CD4-positive, alpha-beta T cell treated with Interleukin-2 at 100 ng/mL for 4 hours (primary cell): Measurements from ENCODE around the gene TSPYL4.
"Not testable (repeated sequence)": the region's sequence is repeated elsewhere in the genome, so short reads cannot be mapped to it uniquely, and the experiment has no call there.

ENCODE experiments used
- DNase-seq: peaks from one replicate; pipeline ENCODE4 v3.0.0-alpha.2; 2020; ENCODE audit warnings: low spot score

TSPYL4 gene

DNA sequence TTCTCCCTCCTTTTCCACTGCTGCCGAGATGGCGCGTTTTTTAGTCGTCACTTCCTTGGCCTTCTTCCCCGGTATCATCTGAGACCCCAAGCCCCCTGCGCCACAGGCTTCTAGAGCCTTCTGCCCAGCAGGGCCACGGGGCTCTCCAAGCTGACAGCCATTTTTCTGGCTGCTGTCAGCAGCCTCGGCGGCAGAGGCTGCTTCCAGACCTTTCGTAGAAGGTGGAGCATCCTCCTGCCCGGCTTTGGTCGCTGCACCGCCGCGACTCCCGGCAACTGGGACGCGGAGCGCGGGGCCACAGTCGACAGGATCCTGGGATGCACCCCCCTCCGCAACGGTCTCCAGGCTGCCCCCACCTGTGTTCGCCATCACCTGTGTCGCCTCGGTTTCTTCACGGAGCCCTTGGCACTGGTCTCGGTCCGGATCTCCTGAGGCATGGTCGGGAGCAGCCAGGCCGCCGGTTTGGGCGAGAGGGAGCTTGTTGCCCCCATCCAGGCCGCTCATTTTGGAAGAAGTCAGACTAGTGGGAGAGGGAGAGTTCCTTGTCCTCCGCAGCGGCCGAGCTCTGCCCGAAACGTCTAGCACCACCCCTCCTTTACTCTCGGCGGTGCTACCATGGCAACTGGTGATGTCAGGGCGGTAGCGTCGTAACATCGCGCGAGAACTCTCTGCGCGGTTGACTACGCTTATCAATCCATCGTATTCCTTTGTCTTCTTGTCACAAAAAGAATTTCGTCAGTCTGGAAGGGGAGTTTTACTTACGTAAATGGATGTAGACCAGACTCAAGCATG is at the start of gene TSPYL4:
Gene TSPYL4, minus strand, starts transcription at position 571 of the 792 bp plus-strand sequence. Its CDS starts 67 bp downstream, at position 504.
- DNase-seq: peak; percentile 93

DNA sequence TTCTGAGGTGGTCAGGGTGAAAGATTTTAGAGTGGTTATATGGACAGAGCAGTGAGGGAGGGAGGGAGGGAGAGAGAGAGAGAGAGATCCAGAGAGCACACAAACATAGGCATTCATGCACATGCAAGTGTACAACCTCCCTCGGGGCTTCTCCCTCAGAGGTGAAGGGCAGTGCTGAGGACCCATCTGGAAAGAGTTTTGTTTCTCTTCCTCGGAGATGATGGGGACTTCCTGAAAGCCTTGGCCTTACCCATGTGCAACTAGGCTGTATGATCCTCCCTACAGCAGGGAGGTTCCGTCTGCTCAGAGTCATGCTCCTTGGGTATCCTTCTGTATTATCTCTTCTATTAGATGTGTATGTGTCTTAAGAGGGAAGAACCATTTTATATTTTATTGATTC is 47.2 kb upstream of the TSPYL4 start:
- DNase-seq: no peak

DNA sequence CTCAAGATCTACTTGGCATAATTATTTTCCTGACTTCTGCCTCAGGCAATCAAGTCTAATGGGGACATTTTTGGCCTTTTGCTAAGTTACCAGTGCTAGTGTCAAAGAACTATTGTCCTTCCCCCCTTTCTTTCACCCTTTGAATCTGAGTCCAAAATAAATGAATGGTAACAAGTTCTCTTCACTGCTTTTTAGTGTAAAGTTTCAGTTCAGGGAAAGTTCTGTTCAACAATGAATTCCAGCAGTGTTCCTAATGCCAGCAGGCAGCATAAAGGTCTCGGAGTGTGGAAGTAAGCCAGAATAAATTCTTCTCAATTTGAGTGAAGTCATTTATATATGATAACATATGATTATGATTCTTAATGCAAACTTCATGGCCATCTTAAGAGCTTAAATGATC is 46.7 kb upstream of the TSPYL4 start:
- DNase-seq: no peak

DNA sequence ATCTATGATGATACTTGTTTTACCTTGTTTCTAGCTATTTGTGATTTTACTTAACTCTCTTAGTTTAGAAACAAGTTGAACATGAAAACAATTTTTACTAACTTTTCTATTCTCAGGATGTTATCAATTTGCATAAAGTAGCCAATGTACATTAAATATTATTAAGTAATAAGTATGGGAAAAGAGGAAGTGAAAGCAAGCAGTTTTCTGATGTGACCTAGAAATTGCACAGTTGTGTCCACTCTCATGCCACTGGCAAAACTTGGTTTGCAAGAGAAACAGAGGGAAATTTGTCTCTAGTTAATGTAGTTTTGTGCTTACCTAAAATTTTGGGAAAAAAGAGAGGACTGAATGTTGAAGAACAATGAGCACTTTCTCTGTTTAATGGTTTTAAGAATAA is 45.1 kb upstream of the TSPYL4 start:
- DNase-seq: no peak

DNA sequence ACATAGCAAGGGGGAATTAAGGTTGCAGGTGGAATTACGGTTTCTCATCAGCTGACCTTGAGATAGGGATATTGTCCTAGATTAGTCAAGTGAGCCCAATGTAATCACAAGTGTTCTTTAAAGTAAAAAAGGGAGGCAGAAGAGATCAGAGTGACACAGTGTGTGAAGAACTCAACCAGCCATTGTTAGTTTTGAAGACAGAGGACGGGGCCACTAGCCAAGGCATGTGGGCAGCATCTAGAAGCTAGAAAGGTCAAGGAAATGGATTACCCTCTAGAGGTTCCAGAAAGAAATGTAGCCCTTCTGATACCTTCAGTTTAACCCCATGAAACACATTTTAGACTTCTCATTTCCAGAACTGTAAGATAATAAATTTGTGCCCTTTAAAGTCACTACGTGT is 44.4 kb upstream of the TSPYL4 start:
- no peak for DNase-seq

DNA sequence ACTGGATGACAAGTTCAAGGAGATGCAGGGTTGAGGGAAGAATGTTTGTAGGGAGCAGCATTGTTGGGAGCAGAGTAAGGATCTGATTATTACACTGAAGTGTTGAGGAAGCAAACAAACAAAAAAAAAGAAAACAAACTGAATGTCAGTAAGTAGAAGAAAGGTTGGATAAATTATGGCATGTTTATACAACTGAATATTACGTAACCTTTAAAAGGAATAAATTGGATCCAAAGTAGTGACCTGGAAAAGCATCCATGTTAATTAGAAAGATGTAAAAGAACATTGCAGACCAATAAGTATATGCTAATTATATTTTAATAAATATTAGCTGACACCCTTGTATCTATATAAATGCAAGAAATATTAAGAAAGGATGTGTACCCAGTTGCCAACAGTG is 38.7 kb upstream of the TSPYL4 start:
- no peak for DNase-seq

DNA sequence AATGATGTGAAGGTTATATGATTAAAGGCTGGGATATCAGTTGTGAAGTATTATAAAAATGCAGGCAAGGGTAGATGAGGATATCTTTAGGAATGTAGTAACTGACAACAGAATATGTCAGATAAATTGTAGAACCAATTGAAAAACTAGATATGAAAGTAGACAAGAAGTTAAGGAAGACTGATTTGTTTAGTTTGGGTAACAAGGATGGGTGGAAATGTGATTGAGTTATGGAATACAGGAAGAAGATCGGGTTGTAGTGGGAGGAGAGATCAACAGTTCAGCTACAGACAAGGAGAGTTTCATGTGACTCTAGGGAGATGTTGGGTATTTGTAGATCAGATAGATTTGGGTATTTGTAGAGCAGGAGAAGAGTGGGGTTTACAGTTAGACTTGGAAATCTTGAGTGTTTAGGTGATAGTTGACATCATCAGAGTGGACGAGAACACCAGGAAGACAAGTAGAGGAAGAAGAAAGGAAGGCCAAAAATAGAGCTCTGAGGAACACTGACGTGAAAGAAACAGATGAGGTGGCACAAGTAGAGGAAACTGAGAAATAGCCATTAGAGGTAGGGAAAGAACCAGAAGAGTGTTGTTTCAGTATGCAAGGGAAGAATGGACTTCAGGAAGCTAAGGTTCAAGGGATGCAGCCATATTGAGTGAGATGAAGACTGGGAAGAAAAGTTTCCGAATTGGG is 38.0 kb upstream of the TSPYL4 start:
- no peak for DNase-seq

DNA sequence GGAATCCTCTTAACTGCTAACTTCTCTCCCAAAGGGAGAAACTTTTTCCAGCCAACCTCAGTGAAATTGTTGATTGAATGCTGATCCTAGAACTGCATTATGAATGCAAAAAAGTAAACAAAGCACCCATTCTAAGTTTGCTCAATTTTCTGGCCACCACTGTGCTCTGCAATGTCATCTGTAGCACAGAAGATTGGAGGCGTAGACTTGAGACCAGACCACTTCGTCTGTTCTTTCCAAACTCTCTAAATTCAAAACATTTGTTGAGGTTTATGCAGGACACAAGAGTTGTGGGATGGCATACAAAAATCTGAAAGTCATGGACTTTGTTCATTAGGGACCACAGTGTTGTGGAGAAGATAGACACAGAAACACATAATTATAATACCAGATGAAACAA is 36.9 kb upstream of the TSPYL4 start:
- DNase-seq: no peak

DNA sequence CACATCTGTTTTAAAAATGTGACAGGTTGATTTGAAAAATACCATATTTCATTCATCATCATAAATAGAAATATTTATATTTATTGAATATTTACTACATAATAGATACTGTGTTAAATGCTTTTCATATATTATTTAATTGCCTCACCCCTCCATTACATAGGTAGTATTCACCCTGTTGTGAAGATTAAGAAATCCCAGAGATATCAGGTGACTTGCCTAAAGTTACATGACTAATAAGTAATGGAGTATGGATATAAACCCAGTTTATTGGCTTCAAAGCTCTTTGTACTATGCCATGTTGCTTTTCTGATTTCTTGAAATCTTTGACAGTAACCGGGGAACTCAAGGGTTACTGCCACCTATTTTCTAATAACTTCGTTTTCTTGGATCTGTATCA is 36.0 kb upstream of the TSPYL4 start:
- no peak for DNase-seq

DNA sequence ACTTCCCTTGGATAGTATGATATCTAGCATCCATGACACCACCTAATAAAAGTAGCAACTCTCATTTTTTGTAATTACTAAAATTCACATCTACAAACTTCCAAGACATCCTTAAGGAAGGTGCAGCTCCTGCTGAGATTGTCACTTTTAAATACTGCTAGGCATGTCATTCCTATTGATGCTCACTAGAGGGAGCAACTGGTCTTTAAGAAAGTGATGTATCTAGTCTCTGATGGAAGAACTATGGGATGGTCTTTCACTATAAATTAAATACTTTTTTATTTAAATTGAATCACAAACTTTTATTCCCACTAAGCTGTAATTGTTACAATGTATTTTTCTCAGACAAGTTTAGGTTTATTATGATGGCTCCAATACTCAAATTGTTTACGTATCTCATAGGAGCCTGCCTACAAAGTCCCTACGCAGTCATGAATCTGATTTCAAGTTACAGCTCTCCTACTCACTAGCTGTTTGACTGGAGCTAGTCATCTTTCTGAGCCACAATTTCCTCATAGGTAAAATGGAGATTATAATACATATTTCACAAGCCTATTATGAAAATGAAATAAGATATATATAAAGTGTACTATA is 33.9 kb upstream of the TSPYL4 start:
- DNase-seq: peak; percentile 61

DNA sequence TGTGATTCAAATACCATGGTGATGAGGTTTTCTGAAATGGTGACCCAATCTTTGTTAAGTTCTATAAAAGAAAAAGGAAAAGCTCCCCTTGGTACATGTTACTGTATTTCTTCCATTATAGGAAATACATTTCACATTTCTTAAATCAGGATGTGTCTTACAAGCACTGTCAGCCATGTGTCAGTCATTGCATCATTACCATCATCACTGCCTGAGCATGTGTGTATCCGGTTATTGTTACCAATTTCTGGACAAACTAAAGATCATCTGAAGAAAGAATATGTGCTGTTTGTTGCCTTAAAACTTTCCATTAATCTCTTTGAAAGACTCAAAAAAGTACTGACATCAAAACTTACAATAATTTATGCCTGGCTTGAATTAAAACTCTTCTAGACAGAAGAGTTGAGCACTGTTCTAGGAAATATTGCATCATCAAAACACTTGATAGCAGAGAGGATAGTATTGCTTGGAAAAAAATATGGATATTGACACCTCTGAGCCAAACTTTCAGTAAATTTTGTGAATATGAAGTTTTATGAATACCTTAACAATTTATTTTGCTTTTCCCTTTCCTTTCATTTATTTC is 33.0 kb upstream of the TSPYL4 start:
- no peak for DNase-seq

DNA sequence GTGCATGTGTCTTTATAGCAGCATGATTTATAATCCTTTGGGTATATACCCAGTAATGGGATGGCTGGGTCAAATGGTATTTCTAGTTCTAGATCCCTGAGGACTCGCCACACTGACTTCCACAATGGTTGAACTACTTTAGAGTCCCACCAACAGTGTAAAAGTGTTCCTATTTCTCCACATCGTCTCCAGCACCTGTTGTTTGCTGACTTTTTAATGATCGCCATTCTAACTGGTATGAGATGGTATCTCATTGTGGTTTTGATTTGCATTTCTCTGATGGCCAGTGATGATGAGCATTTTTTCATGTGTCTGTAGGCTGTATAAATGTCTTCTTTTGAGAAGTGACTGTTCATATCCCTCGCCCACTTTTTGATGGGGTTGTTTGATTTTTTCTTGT is 31.1 kb upstream of the TSPYL4 start:
- not testable (repeated sequence) for DNase-seq

DNA sequence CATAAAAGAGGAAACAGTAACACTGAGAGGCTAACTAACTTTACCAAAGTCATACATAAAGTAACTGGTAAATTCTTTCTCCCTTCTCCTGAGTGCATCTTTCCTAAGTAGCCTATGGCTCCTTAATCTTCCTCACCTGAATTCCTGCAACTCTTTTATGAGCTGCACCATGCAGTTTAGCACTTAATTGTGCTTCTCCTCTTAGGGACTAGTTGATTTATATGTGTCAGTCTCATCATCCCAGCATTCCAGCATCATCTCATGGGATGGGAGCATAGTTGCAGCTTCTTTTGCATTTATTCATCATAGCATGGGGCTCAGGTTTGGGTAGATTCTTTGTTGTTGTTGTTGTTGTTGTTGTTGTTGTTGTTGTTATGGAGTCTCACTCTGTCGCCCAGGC is 29.3 kb upstream of the TSPYL4 start:
- no peak for DNase-seq

DNA sequence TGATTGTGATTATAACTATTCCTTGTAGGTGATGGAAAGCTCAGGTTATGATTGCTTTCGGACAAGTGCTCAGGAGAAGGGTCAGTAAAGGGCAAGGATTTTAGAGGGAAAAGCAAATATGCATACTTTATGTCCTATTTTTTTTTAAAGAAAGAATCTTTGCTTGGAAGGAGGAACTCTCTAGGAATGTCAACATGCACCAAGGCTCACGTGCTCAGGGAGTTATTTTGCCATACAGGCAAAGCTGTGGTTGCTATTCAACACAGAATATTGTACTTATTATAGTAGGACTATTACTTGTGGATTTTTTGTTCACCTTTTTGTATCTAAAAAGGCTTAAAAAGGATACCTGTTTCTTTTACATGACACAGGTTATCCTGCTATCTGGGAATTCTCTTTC is 28.8 kb upstream of the TSPYL4 start:
- no peak for DNase-seq

DNA sequence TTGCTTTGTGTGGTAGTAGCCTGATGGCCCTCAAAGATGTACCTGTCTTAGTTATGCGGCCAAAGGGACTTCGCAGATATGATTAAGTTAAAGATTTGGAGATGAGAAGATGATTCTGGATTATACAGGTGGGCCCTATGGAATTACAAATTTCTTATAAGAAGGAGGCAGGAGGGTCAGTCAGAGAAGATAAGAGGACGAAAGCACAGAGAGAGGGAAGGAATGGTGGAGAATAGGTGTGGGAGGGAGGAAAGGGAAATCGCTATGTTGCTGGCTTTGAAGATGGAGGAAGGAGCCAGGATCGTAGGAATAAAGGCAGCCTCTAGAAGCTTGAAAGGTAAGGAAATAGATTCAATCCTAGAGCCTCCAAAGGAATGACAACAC is 27.1 kb upstream of the TSPYL4 start:
- no peak for DNase-seq

DNA sequence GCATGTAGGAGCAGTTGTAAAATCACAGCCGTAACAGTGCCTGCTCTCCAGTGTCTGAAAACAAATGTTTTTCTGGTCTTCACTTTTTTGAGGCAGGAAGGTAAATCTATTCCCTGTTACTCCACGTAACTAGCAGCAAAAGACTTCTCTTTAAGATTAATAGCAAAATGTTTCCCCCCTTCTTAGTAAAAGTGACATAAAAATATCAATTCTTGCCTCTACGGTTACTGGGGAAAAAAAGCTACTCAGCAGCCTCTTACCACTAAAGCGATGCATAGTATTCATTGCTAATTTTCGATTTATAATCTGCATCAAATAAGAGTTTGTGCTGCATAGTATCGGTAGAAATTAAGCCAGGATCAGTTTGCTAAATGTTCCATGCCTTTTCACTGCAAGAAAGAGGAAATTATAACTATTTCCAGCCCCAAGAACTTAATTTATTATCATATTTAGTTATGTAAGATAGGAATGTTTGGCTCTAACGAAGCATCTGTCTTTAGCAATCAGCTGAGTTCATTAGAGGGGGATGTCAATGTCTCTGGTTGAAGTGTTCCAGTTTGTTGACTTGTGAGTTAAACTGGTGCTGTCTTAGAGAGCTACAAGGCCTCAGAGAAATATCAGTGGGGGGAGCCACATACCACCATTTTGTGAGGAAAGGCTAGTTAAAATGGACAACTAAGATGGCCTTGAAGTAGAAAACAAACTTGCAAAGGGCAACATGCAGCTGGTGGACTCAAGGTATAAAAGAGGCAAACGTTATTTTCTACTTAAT is 26.5 kb upstream of the TSPYL4 start:
- DNase-seq: peak; percentile 13

DNA sequence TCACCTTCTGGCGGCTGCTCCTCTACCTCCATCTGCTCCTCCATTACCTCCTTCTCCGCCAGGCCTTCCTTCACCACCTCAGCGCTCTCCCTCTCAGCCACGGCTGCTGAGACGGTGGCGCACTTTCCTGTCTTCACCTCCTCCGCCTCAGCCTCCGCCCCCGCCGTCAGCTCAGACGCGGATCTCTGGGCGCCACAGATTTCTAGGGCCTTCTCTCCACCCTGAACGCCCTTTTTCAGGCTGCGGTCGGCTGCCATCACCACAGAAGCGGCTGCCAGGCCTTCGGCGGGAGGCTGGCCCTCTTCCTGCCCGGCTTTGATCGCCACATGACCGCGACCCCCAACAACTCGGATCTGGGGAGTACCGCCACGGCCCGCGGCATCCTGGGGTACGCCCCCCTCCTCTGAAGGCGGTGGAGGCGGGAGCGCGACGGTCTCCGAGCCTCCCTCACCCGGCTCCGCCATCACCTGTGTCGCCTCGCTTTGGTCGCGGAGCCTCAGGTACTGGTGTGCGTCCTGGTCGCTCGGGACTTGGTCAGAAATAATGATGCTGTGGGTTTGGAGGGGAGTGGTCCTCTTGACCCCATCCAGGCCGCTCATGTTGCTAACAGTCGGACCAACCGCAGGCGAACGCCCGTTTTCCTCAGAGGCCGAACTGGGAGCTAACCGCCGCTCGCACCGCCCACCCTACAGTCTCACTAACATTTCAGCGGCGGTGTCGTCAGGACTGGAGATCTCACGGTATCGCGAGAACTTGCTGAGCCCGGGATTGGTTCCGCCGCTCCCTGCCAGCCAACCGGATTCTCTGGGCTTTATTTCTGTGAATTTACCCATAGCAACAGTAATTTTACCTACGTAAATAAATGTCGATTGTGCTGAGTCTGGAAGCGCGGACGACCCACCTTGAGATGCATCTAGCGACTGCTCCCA is 25.6 kb upstream of the TSPYL4 start, which contains the start of gene TSPYL1:
Gene TSPYL1, minus strand, starts transcription at position 699 of the 929 bp plus-strand sequence. Its CDS starts 100 bp downstream, at position 599.
- peak; percentile 97 for DNase-seq

DNA sequence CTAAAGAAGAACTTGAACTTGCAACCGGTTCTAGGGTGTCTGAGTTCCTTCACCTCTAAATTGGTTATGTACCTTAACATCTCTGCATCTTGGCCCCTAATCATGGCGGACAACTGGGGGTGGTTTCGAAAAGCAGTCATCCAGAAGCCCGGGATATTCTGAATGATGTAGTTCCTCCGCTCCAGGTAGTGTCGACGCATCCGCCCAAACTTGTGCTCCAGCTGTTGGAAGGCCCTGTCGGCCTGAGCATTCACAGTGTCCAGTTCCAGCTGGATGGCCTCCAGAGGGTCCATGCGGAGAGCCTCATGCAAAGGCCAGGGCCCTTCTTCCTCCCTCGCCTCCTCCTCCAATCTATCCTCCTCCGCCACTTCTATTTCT is 25.0 kb upstream of the TSPYL4 start:
- DNase-seq: peak; percentile 17

DNA sequence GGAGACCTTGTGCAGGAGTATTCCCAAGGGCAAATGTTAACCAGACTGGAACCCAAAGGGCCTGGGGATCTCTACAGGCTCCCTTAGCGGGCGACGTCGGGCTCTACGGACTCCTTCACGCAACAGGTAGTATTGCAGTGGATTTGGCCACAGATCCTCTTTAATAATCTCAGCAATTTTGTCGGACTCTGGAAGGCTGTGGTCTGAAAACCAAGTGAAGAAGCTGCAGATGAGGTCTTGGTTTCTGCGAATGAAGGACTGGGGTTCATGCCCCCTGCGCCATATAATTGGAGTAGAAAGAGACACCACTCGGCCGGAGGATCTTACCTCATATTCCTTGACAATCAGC is 24.6 kb upstream of the TSPYL4 start:
- no peak for DNase-seq

DNA sequence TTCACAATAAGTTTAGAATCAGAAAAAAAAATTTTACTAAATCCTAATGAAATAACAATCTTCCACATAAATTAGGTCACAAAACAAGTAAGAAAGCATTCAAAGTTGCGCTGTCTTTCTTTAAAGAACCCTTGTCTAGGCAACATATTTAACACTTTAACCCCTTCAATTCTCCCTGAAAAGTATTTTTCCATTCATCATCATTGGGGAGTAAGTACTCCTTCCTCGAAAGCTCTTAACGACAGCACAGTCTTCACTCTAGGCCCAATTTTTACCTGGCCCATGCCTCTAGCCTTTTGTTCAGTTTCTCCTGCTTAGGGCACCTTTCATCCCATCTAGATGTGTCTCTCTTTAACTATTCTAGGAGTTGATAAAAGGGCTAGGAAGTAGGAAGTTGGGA is 23.2 kb upstream of the TSPYL4 start:
- DNase-seq: no peak

DNA sequence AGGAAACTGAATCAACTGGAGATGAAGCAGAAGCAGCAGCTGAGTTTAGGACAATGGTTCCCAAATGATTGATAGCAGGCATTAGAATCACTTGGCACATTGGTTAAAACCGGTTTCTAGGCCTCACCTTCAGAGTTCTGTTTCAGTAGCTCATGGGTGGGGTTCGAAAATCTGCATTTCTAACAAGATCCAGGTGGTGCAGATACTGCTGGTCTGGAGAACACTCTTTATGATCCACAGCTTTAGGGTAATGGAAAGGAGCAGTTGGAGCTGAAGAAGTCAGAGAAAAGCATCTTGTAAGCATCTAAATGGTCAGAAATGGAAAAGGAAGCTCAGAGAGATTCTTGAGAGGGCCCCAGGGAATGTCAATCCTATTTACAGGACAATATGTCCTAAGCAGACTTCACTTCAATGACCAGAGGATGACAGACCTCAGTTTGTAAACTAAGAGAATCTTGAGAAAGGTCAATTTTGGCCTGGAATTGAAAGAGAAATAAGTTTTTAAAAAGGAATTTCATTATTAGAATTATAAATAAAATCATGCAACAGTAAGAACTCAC is 17.4 kb upstream of the TSPYL4 start:
- DNase-seq: no peak
